Stimulated activated CD4-positive, alpha-beta T cell treated with anti-CD3 and anti-CD28 coated beads, Interleukin-4, amount 100 ng/mL, for 4 hours (primary cell): ENCODE data around the gene TNFSF8.

Source experiments
- DNase-seq, 2 experiments: peaks; one replicate each; pipeline ENCODE4 v3.0.0-alpha.2; 2020

Gene TNFSF8

DNA sequence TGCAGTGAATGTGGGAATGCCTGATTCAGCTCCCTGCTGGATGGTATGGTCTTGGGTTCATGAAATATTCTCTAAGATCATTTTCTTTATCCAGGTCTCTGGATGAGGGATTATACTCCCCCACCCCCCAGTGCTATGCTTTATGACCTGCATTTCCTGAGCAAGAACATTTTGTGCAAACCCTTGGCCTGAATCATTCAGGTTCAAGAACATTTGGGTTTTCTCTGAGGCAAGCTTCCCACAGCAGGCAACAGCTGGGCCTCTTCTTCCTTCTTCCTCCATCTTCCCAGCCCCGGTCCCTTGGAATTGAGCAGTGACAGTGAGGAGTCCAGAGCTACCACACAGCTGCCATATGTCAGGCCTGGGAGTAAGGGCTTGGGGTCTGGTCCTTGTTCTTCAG lies 65.9 kb downstream of the TNFSF8 start:
- DNase-seq = no peak

- no peak for DNase-seq
Measured at GRCh38 chr9:114861922-114862605, 68.3 kb downstream of the TNFSF8 start.

DNA sequence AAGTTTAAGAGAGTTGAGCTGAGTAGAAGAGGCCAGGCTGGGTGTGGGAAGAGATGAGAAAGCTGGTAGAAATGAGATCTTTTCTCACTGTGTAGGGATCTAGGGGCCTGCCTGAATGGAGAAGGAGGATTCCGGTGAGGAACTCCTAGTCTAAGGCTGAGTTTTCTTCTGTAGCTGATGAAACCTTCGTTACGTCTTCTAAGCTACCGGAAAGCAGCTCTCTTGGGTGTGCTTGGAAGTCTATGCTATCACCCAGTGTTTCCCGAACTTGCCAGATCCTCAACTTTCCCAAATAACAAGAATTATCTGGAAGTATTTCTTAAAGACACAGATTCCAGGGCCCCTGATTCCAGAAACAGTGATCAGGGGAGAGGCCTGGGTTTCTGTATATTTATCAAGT lies 69.1 kb downstream of the TNFSF8 start:
- DNase-seq = no peak

GRCh38 chr9:114860187-114860586 lies 70.2 kb downstream of the TNFSF8 start:
- DNase-seq = no peak

DNA sequence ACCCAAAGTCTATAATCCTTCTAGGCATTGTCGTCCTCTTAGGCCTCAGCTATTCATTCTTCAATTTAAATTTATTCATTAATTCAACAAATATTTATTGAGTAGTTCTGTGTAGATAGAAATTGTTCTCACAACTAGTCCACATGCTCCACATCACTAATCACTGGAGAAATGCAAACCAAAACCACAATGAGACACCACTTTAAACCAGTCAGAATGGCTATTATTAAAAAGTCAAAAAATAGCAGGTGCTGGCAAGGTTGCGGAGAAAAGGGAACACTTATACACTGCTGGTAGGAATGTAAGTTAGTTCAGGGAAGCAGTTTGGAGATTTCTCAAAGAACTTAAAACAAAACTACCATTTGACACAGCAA lies 73.5 kb downstream of the TNFSF8 start:
- no peak for DNase-seq

DNA sequence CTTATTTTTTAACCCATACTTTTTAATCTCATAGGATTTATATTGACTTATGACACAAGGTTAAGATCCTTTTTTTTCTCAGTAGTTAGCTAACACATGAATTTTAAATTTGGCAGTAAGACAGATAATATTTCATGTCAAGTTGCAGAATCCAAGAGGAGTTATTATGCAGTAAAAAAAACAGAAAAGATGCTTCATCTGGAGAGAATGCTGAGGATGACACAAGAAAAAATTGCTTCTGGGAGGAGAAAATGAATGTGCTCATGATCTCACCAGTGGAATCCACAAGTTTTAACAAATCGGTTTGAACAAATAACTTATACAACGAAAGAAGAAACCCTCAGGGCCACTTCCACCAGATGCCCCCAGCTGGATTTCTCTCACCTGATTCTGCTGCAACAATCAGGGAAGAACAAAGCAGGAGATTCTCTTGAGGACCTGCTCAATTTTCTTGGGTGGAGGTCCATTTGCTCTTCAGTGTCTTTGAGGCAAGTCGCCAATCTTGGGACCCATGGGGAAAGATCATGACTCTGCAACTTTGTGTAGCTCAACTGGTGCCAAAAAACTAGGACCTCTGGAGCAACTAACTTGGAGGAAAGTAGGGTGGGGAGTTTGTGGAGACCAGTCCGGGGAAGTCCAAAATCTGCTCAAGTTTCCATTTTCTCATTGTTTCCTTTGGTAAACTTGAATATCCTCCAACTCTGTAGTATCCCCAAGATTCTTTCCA lies 74.0 kb downstream of the TNFSF8 start:
- no peak for DNase-seq

GRCh38 chr9:114855488-114855887 lies 74.9 kb downstream of the TNFSF8 start:
- no peak for DNase-seq

GRCh38 chr9:114854736-114855355 lies 75.5 kb downstream of the TNFSF8 start:
- DNase-seq = no peak

- DNase-seq = no peak
Measured at GRCh38 chr9:114853071-114853855, 77.1 kb downstream of the TNFSF8 start.

DNA sequence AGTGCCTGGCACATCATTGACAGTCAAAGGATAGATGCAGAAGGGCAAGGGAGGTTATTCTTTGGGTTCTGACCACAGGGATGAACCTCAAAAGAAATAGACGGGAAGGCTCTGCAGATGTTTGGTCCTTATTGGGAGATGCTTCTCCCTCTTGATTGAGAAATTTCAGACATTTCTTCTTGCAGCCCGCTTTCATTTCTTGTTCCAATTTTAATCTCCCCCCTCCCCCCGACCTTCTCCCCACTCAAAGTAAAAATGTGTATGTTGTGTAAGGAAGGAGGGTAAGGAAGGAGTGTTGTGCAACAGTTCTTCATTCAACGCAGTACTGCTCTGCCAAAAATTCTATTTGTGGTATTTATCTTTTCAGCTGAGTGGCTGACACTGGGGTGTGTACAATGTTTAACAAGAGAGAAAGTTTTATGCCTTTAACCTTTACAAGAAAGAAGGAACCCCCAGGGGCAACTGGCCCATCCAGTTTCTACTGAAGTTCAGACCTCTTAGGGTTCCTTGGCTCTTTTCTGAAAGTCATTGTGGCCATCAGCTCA lies 78.3 kb downstream of the TNFSF8 start:
- no peak for DNase-seq

DNA sequence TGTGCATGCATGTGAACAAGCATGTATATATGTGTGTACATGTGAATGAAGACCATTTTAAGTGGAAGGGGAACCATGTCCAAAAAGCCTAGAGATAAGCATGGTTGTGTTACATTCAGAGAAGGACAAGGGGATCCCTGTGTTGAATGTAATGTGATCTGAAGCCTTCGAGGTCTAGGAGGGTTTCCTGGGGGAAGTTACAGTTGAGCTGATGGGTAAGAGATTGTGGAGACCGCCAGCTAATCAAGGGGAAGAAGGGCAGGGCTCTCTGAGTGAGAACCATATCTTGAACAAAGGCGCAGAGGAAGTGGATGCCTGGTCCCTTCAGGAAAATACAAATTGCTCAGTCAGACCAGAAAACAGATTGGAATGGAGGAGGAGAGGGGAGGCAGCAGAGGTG lies 79.1 kb downstream of the TNFSF8 start:
- no peak for DNase-seq
